Fibroblast of pulmonary artery (primary cell): ENCODE data around the gene PTPRU.

Source experiments
- DNase-seq: peaks from one replicate; pipeline ENCODE4 v3.0.0-alpha.2; 2010; ENCODE audit warnings: low read depth
- H3K4me3 ChIP-seq: replicated peaks from 2 replicates; pipeline ENCODE4 v1.5.1; 2011; ENCODE audit warnings: low read depth, mild to moderate bottlenecking, control low read depth, low read length, moderate library complexity
- CTCF ChIP-seq: IDR thresholded peaks from 2 replicates; pipeline ENCODE4 v1.5.1; 2011; ENCODE audit warnings: mild to moderate bottlenecking, control low read depth, low read length, inconsistent platforms; ENCODE audit errors: missing control alignments

The PTPRU gene

GRCh38 chr1:29322861-29323585, 86.7 kb downstream of the PTPRU start:
- H3K4me3 ChIP-seq: no peak overlapping the region
- TF ChIP-seq CTCF: no peak
- no peak for DNase-seq

- no peak overlapping the region for H3K4me3 ChIP-seq
- TF ChIP-seq CTCF: no peak
- no peak for DNase-seq
Observed at GRCh38 chr1:29323636-29324035, 87.3 kb downstream of the PTPRU start.

GRCh38 chr1:29324202-29324601, 87.9 kb downstream of the PTPRU start:
- no peak for TF ChIP-seq CTCF
- DNase-seq: no peak
- H3K4me3 ChIP-seq: no peak overlapping the region

- H3K4me3 ChIP-seq: no peak overlapping the region
- TF ChIP-seq CTCF: no peak
- DNase-seq: no peak
Observed at GRCh38 chr1:29324771-29325351, 88.5 kb downstream of the PTPRU start.

GRCh38 chr1:29325675-29326074, 89.4 kb downstream of the PTPRU start:
- no peak for TF ChIP-seq CTCF
- H3K4me3 ChIP-seq: no peak overlapping the region
- no peak for DNase-seq

GRCh38 chr1:29326123-29326522, 89.8 kb downstream of the PTPRU start:
- no peak for TF ChIP-seq CTCF
- DNase-seq: no peak

More at GRCh38 chr1:29326123-29326522, 89.8 kb downstream of the PTPRU start:
- H3K4me3 ChIP-seq: no peak overlapping the region
